HepG2 (cell line): ENCODE data around the gene GRK5. TPM values are rescaled to one million over a fixed set of nuclear protein-coding genes. Genes with fewer than 3 reads are reported as not detected.

ENCODE experiments used
- ATAC-seq: fragments of 200-7000 bp; cut with Tn5 transposase; 3 replicates; pipeline ENCODE4 v1.9.1; 2020; ENCODE audit warnings: mild to moderate bottlenecking, moderate library complexity
- BruUV-seq: library from RNA; stranded (reverse); fragments of 400-500 nt; replicated peaks from 2 replicates; lab custom pipeline; 2021; lab: Mats Ljungman, UMichigan
- CTCF ChIA-PET: fragments of 300-600 bp; formaldehyde crosslinking; extraction: SDS; loops from one replicate; lab custom pipeline; 2021; ENCODE audit warnings: low total read pairs, inconsistent platforms, low intra/inter-chr PET ratio; lab: Yijun Ruan, JAX
- POLR2A ChIA-PET: fragments of 350-600 bp; sonication (Branson Sonifier 250); formaldehyde crosslinking; loops from one replicate; lab custom pipeline; 2020; ENCODE audit warnings: antibody characterized with exemption, inconsistent platforms; lab: Yijun Ruan, JAX
- DNase-seq: peaks from one replicate; pipeline ENCODE4 v3.0.0-alpha.2; 2015; ENCODE audit warnings: low spot score
- FAIRE-seq: peaks from 3 replicates; lab custom pipeline; 2011; peaks lifted over from hg19 to GRCh38; lab: Jason Lieb, UNC
- H2AFZ ChIP-seq: one replicate; pipeline ENCODE4 v1.6.1; 2011; ENCODE audit warnings: low read length, inconsistent platforms
- H3K27ac ChIP-seq: fragments of 300-600 bp; 3 replicates; pipeline ENCODE4 v1.8.0; 2011; ENCODE audit warnings: mixed run types, mild to moderate bottlenecking, mixed read lengths, low read length, inconsistent platforms; ENCODE audit not compliant: insufficient read depth; ENCODE audit errors: extremely low read length
- H3K27me3 ChIP-seq, 2 experiments: fragments of 200-600 bp in 1 of 2; 2 replicates in 1 of 2; 3 replicates in 1 of 2; pipeline versions ENCODE4 v1.6.0 to v1.8.0; 2011; ENCODE audit warnings: low read length in 2 of 2, mild to moderate bottlenecking in 2 of 2, moderate library complexity in 2 of 2, inconsistent platforms in 1 of 2; ENCODE audit not compliant: insufficient read depth in 2 of 2, control insufficient read depth in 1 of 2
- H3K36me3 ChIP-seq, 2 experiments: fragments of 200-600 bp in 1 of 2; replicated peaks in 1 of 2; 2 replicates in 1 of 2; 3 replicates in 1 of 2; pipeline versions ENCODE4 v1.5.1 to v1.8.0; 2011; ENCODE audit warnings: low read length in 2 of 2, inconsistent platforms in 1 of 2; ENCODE audit not compliant: insufficient read depth in 2 of 2, control insufficient read depth in 1 of 2
- H3K4me1 ChIP-seq: 2 replicates; pipeline ENCODE4 v1.5.1; 2012; ENCODE audit warnings: low read length, inconsistent platforms; ENCODE audit not compliant: insufficient read depth
- H3K4me2 ChIP-seq: 2 replicates; pipeline ENCODE4 v1.6.0; 2011; ENCODE audit warnings: low read depth, low read length, inconsistent platforms
- H3K4me3 ChIP-seq, 3 experiments: fragments of 200-600 bp in 1 of 3; sonication (generic), shearing (Covaris generic) in 1 of 3; replicated peaks in 1 of 3; 2 replicates each; pipeline ENCODE4 v1.5.1; 2011 to 2016; ENCODE audit warnings: low read length in 3 of 3, inconsistent platforms in 2 of 3, low read depth in 2 of 3, mild to moderate bottlenecking in 2 of 3, control low read depth in 1 of 3, mixed read lengths in 1 of 3; ENCODE audit not compliant: insufficient read depth in 1 of 3
- H3K79me2 ChIP-seq: one replicate; pipeline ENCODE4 v1.6.1; 2011; ENCODE audit warnings: low read length, inconsistent platforms; ENCODE audit not compliant: insufficient read depth
- H3K9ac ChIP-seq: 2 replicates; pipeline ENCODE4 v1.6.0; 2011; ENCODE audit warnings: mild to moderate bottlenecking, low read depth, low read length, inconsistent platforms; ENCODE audit not compliant: insufficient read depth
- H3K9me3 ChIP-seq: 2 replicates; pipeline ENCODE4 v1.5.1; 2012; ENCODE audit warnings: mild to moderate bottlenecking, low read length
- H4K20me1 ChIP-seq: 2 replicates; pipeline ENCODE4 v1.6.0; 2011; ENCODE audit warnings: inconsistent platforms, mild to moderate bottlenecking, low read length, moderate library complexity; ENCODE audit not compliant: insufficient read depth
- CEBPB ChIP-seq: IDR thresholded peaks from 2 replicates; pipeline ENCODE4 v1.6.1; 2011; ENCODE audit warnings: low read depth, low read length, improper control_type of control experiment, borderline replicate concordance
- ELF3 ChIP-seq: IDR thresholded peaks from 2 replicates; pipeline ENCODE4 v1.6.1; 2016; ENCODE audit warnings: missing genetic modification reagents, missing compliant biosample characterization
- EP300 ChIP-seq, 3 experiments: sonication (generic) in 1 of 3; formaldehyde crosslinking in 1 of 3; IDR thresholded peaks; 2 replicates each; pipeline versions ENCODE4 v1.5.1 to v1.6.1; 2011 to 2020; ENCODE audit warnings: low read depth in 2 of 3, low read length in 2 of 3, borderline replicate concordance in 1 of 3, improper control_type of control experiment in 1 of 3, mild to moderate bottlenecking in 1 of 3, missing genetic modification reagents in 1 of 3, moderate library complexity in 1 of 3
- FOSL2 ChIP-seq: sonication (generic); formaldehyde crosslinking; IDR thresholded peaks from 2 replicates; pipeline ENCODE4 v1.4.0; 2020; ENCODE audit warnings: missing genetic modification reagents
- IRX3 ChIP-seq: sonication (generic); formaldehyde crosslinking; IDR thresholded peaks from 2 replicates; pipeline ENCODE4 v1.8.1; 2023; ENCODE audit warnings: mild to moderate bottlenecking, low read depth, missing genetic modification reagents, borderline replicate concordance
- JUND ChIP-seq: sonication (generic); formaldehyde crosslinking; IDR thresholded peaks from 2 replicates; pipeline ENCODE4 v1.8.0; 2022; ENCODE audit warnings: mild to moderate bottlenecking, missing genetic modification reagents
- NR2F6 ChIP-seq, 2 experiments: IDR thresholded peaks; 2 replicates each; pipeline ENCODE4 v1.6.1; 2016; ENCODE audit warnings: antibody characterized with exemption in 1 of 2, mild to moderate bottlenecking in 1 of 2
- PAX8 ChIP-seq: sonication (generic); formaldehyde crosslinking; IDR thresholded peaks from 2 replicates; pipeline ENCODE4 v1.8.0; 2022; ENCODE audit warnings: mild to moderate bottlenecking, missing genetic modification reagents, borderline replicate concordance
- SALL1 ChIP-seq: sonication (generic); formaldehyde crosslinking; IDR thresholded peaks from 2 replicates; pipeline ENCODE4 v1.8.0; 2022; ENCODE audit warnings: mild to moderate bottlenecking, missing genetic modification reagents
- SAP130 ChIP-seq: IDR thresholded peaks from 2 replicates; pipeline ENCODE4 v1.6.1; 2016; ENCODE audit warnings: low read depth
- SKI ChIP-seq: fragments of 450-650 bp; IDR thresholded peaks from one replicate; pipeline ENCODE4 v1.6.1; 2018; ENCODE audit warnings: mild to moderate bottlenecking; ENCODE audit not compliant: partially characterized antibody
- SMAD3 ChIP-seq: sonication (generic); formaldehyde crosslinking; IDR thresholded peaks from 2 replicates; pipeline ENCODE4 v1.4.0; 2020; ENCODE audit warnings: missing genetic modification reagents
- SOX13 ChIP-seq, 3 experiments: fragments of 450-650 bp in 1 of 3; sonication (generic) in 1 of 3; formaldehyde crosslinking in 1 of 3; IDR thresholded peaks in 2 of 3; conservative IDR thresholded peaks in 1 of 3; 2 replicates each; pipeline versions ENCODE4 v1.5.0 to v1.6.1; 2016 to 2020; ENCODE audit warnings: antibody characterized with exemption in 1 of 3, mild to moderate bottlenecking in 1 of 3, missing compliant biosample characterization in 1 of 3, missing genetic modification reagents in 1 of 3, moderate library complexity in 1 of 3
- SP4 ChIP-seq: sonication (generic); formaldehyde crosslinking; IDR thresholded peaks from 2 replicates; pipeline ENCODE4 v1.8.1; 2023; ENCODE audit warnings: mild to moderate bottlenecking, missing genetic modification reagents
- ZBTB21 ChIP-seq: sonication (generic); formaldehyde crosslinking; IDR thresholded peaks from 2 replicates; pipeline ENCODE4 v1.4.0; 2020; ENCODE audit warnings: missing genetic modification reagents
- ZFP82 ChIP-seq: sonication (generic); formaldehyde crosslinking; IDR thresholded peaks from 2 replicates; pipeline ENCODE4 v1.5.1; 2020; ENCODE audit warnings: mild to moderate bottlenecking, missing genetic modification reagents, borderline replicate concordance
- ZNF704 ChIP-seq: sonication (generic); formaldehyde crosslinking; IDR thresholded peaks from 2 replicates; pipeline ENCODE4 v1.8.1; 2023; ENCODE audit warnings: mild to moderate bottlenecking, inconsistent platforms, moderate library complexity, missing genetic modification reagents, borderline replicate concordance
- ZSCAN22 ChIP-seq: sonication (generic); formaldehyde crosslinking; IDR thresholded peaks from 2 replicates; pipeline ENCODE4 v1.4.0; 2020; ENCODE audit warnings: mild to moderate bottlenecking, missing genetic modification reagents
- WGBS: methylation state at CpG from one replicate; pipeline ENCODE4 v1.1.6; 2017; ENCODE audit warnings: low lambda C conversion rate; 5-methylcytosine and 5-hydroxymethylcytosine counted together
- in situ Hi-C: cut with HindIII; loops from 2 replicates; pipeline ENCODE4 v1.10.0; 2017; ENCODE audit warnings: low pct_unique_long_range_greater_than_20kb; ENCODE audit not compliant: extremely low pct_ligation_motif_present
- intact Hi-C: fragments of 100-400 bp; cut with micrococcal nuclease; formaldehyde crosslinking; loops from one replicate; pipeline ENCODE4 v1.10.0; 2022; ENCODE audit not compliant: unreplicated experiment
- polyA plus RNA-seq, 8 experiments: library from polyadenylated mRNA; depleted of rRNA in 3 of 8; stranded (reverse) in 7 of 8; unstranded in 1 of 8; fragments of >200 nt; fragmentation: Illumina TruSeq in 4 of 8; extraction: Trizol in 4 of 8; gene quantifications; 2 replicates each; pipeline versions ENCODE4 v1.2.1 to v1.2.3, GENCODE V29; 2011 to 2016; ENCODE audit warnings: low read depth in 4 of 8, missing spikeins in 1 of 8, mixed read lengths in 1 of 8; ENCODE audit not compliant: insufficient read depth in 1 of 8
- total RNA-seq, 5 experiments: library from RNA; depleted of rRNA; stranded (reverse); fragments of >200 nt; fragmentation: Illumina TruSeq; extraction: Trizol; gene quantifications; 2 replicates each; pipeline ENCODE4 v1.2.3, GENCODE V29; 2016; ENCODE audit warnings: low read depth in 1 of 5
- TF ChIP-seq, protein P1 (sequence below): sonication (generic); formaldehyde crosslinking; IDR thresholded peaks from 2 replicates; pipeline ENCODE4 v1.4.0; 2020; ENCODE audit warnings: missing genetic modification reagents
- TF ChIP-seq, protein P2 (sequence below): IDR thresholded peaks from 2 replicates; pipeline ENCODE4 v1.6.1; 2012; ENCODE audit warnings: inconsistent platforms
- TF ChIP-seq, protein P3 (sequence below): IDR thresholded peaks from 2 replicates; pipeline ENCODE4 v1.6.1; 2016; ENCODE audit warnings: low read depth, borderline replicate concordance

The GRK5 gene
- total and polyA plus RNA-seq, 2 of the 13 experiments (the other 11 are each of a cell fraction or from before 2014, with no cell fraction given): 10.4 to 12.6 TPM

DNA sequence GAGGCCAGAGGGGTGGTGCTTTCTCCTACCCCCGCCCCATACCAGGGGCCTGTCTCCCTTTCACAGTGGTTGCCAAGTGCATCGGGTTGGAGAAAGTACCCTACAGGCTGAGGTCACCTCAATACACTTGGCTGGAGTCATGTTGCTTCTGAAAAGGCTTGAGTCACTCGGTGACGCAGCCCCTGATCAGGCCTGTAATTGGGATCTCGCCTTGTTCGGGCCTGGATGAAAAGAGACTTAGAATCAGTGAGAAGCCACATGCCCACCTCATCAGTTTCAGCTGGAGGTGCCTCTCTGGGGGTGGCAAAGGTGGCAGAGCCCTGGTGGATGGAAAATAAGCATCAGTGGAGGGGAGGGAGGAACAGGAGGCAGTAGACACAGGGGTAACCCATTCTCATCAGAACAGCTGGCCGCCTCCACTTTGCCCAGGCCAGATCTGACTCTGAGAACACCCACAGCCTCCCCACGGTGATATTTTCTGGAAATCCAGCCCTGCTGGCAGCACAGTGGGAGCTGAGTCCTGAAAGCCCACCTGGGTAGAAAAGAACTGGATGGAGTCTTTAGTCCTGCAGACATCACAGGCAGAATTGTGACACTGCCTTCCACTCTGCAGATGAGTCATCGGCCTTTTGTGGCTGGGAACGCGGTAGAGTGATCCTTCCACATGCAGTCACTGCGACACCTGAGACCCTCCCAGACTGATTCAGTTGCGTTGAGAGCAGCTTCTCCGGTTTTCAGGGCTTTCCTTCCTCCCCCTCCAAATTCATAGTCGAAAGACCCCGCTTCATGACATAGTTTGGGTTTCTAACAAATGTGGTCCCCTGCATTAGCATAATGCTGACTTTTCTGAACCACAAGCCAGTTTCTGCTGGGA lies 108.0 kb downstream of the GRK5 start:
- Histone ChIP-seq H3K4me3 (no peak overlapping the region), H3K4me2 (peak overlapping the region; percentile 9; the same call in 1 of the 2 replicates), H3K9me3 (no peaks in the 10 kb centered on the region), H3K9ac (peak overlapping the region; percentile 70), H2AFZ (no peak overlapping the region), H3K27ac (peak overlapping the region; percentile 95), H3K27me3 (no peaks in the 10 kb centered on the region), H3K36me3 (no peaks in the 10 kb centered on the region), H3K79me2 (peaks cover 13% of the 10 kb centered on the region), H4K20me1 (no peaks in the 10 kb centered on the region), H3K4me1 (peaks cover 82% of the 10 kb centered on the region)
- intact Hi-C loops: loop anchor here (2.0 to 5.0 kb wide), 4 partner anchors 25 to 557 kb away; partner anchors contain the start of gene MCMBP
- peak; percentile 21; the same call in 1 of the 3 replicates for ATAC-seq
- peak; percentile 71 for FAIRE-seq
- CTCF ChIA-PET: no interaction called here
- in situ Hi-C loops: no loop called here
- POLR2A ChIA-PET: interaction anchor here (1.1 to 5.2 kb wide), 7 partner anchors 8 to 109 kb away, joined by 3 to 46 read pairs (median 4); partner anchors contain the start of gene GRK5
- WGBS: 62% methylated on average over 15 of the region's 16 CpGs
- DNase-seq: peak; percentile 83
- no TSS peak for BruUV-seq
- TF ChIP-seq SMAD3 (CRISPR knock-in tag) (0 out of 2 replicates have a peak, but pooled peaks have one; percentile 51), ZBTB21 (peak; percentile 64; the same call in 1 of the 2 replicates), SALL1 (CRISPR knock-in tag) (peak; percentile 34; the same call in 1 of the 2 replicates), ZFP82 (CRISPR knock-in tag) (0 out of 2 replicates have a peak, but pooled peaks have one; percentile 43), ELF3 (CRISPR knock-in tag) (0 out of 2 replicates have a peak, but pooled peaks have one; percentile 14), SP4 (CRISPR knock-in tag) (no peak), IRX3 (CRISPR knock-in tag) (no peak), SAP130 (peak; percentile 48; the same call in 1 of the 2 replicates), FOSL2 (peak; percentile 99), JUND (CRISPR knock-in tag) (peak; percentile 83), ZNF704 (no peak), PAX8 (CRISPR knock-in tag) (no peak), CEBPB (peak; percentile 78; the same call in 1 of the 2 replicates), SOX13 (IDR thresholded peaks at IDR 0.05) (no peak), SOX13 (CRISPR knock-in tag; conservative IDR thresholded peaks at IDR 0.05 in 1 of 2, IDR thresholded peaks at IDR 0.05 in 1 of 2) (no peak), SKI (peak; percentile 17), EP300 (IDR thresholded peaks at IDR 0.05; ENCODE audit: low read depth in 2 of 2, low read length in 2 of 2) (peak in 1 of 2 experiments; percentile 10; a peak in 1 of 4 replicates), EP300 (CRISPR knock-in tag; IDR thresholded peaks at IDR 0.05; ENCODE audit: borderline replicate concordance) (0 out of 2 replicates have a peak, but pooled peaks have one; percentile 16), ZSCAN22 (CRISPR knock-in tag) (no peak), NR2F6 (IDR thresholded peaks at IDR 0.05) (no peak), NR2F6 (CRISPR knock-in tag; IDR thresholded peaks at IDR 0.05) (peak; percentile 29; the same call in 1 of the 2 replicates)
- TF ChIP-seq, protein P1, sequence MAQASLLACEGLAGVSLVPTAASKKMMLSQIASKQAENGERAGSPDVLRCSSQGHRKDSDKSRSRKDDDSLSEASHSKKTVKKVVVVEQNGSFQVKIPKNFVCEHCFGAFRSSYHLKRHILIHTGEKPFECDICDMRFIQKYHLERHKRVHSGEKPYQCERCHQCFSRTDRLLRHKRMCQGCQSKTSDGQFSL (CRISPR knock-in tag): no peak
- TF ChIP-seq, protein P2, sequence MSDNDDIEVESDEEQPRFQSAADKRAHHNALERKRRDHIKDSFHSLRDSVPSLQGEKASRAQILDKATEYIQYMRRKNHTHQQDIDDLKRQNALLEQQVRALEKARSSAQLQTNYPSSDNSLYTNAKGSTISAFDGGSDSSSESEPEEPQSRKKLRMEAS: peak; percentile 54
- TF ChIP-seq, protein P3, sequence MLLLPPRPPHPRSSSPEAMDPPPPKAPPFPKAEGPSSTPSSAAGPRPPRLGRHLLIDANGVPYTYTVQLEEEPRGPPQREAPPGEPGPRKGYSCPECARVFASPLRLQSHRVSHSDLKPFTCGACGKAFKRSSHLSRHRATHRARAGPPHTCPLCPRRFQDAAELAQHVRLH (CRISPR knock-in tag): no peak
